ENCODE results near the gene SMR3B.

Gene SMR3B

GRCh38 chr4:70382691-70383181 is at the start of gene SMR3B:
Gene SMR3B (plus strand): TSS chr4:70383131. CDS start chr4:70384511, 1,380 bp downstream.
- DNase-seq (ENCODE audit: low read depth in 2 of 2), result no peak

- DNase-seq (ENCODE audit: low read depth in 2 of 2), result no peak
Measured at GRCh38 chr4:70334681-70335080, 48.2 kb upstream of the SMR3B start, which contains the start of gene CABS1. Gene CABS1 (plus strand): TSS chr4:70334981. CDS start chr4:70335040, 59 bp downstream.

- DNase-seq (ENCODE audit: low read depth in 2 of 2), result no peak
Measured at GRCh38 chr4:70336043-70336442, 46.9 kb upstream of the SMR3B start.

- no peak for DNase-seq (ENCODE audit: low read depth in 2 of 2)
Measured at GRCh38 chr4:70337886-70338420, 45.0 kb upstream of the SMR3B start.

- no peak for DNase-seq (ENCODE audit: low read depth in 2 of 2)
Measured at GRCh38 chr4:70356185-70356584, 26.7 kb upstream of the SMR3B start.

GRCh38 chr4:70359115-70359661 is 23.7 kb upstream of the SMR3B start:
- no peak for DNase-seq (ENCODE audit: low read depth in 2 of 2)

GRCh38 chr4:70360460-70360859 is 22.5 kb upstream of the SMR3B start, which contains the start of gene SMR3A:
Gene SMR3A (plus strand): TSS chr4:70360760. CDS start chr4:70362116, 1,356 bp downstream.
- no peak for DNase-seq (ENCODE audit: low read depth in 2 of 2)

- no peak for DNase-seq (ENCODE audit: low read depth in 2 of 2)
Measured at GRCh38 chr4:70364002-70364401, 18.9 kb upstream of the SMR3B start.

GRCh38 chr4:70365479-70365878 is 17.5 kb upstream of the SMR3B start:
- DNase-seq (ENCODE audit: low read depth in 2 of 2), result no peak

GRCh38 chr4:70367813-70368212 is 15.1 kb upstream of the SMR3B start:
- DNase-seq (ENCODE audit: low read depth in 2 of 2), result no peak

- no peak for DNase-seq (ENCODE audit: low read depth in 2 of 2)
Measured at GRCh38 chr4:70371987-70372386, 10.9 kb upstream of the SMR3B start.

GRCh38 chr4:70372760-70373159 is 10.2 kb upstream of the SMR3B start:
- DNase-seq (ENCODE audit: low read depth in 2 of 2), result no peak

GRCh38 chr4:70380578-70380977 is 2.4 kb upstream of the SMR3B start:
- no peak for DNase-seq (ENCODE audit: low read depth in 2 of 2)

- DNase-seq (ENCODE audit: low read depth in 2 of 2), result no peak
Measured at GRCh38 chr4:70392057-70392776, 9.3 kb downstream of the SMR3B start.

GRCh38 chr4:70397580-70397979 is 14.6 kb downstream of the SMR3B start, which contains the start of gene OPRPN:
Gene OPRPN (plus strand): TSS chr4:70397940. CDS start chr4:70399286, 1,346 bp downstream.
- no peak for DNase-seq (ENCODE audit: low read depth in 2 of 2)

- DNase-seq (ENCODE audit: low read depth in 2 of 2), result no peak
Measured at GRCh38 chr4:70399319-70399718, 16.4 kb downstream of the SMR3B start.

GRCh38 chr4:70402762-70403161 is 19.8 kb downstream of the SMR3B start:
- DNase-seq (ENCODE audit: low read depth in 2 of 2), result no peak

- DNase-seq (ENCODE audit: low read depth in 2 of 2), result no peak
Measured at GRCh38 chr4:70405765-70406164, 22.8 kb downstream of the SMR3B start.

- DNase-seq (ENCODE audit: low read depth in 2 of 2), result no peak
Measured at GRCh38 chr4:70425306-70425705, 42.4 kb downstream of the SMR3B start.

- DNase-seq (ENCODE audit: low read depth in 2 of 2), result no peak
Measured at GRCh38 chr4:70426789-70427188, 43.9 kb downstream of the SMR3B start.

GRCh38 chr4:70437197-70437596 is 54.3 kb downstream of the SMR3B start:
- DNase-seq (ENCODE audit: low read depth in 2 of 2), result no peak

All from stimulated activated CD4-positive, alpha-beta T cell treated with anti-CD3 and anti-CD28 coated beads, Interleukin-12 subunit alpha, Interleukin-12 subunit beta, amount 100 ng/mL, for 24 hours (primary cell).